Omental fat pad (tissue), 4 donors: ENCODE data around the gene GIT2. TPM values are rescaled to one million over a fixed set of nuclear protein-coding genes. Genes with fewer than 3 reads are reported as not detected.

Experiments used
- ATAC-seq: fragments of 150-250 bp; one replicate; pipeline ENCODE4 v1.9.1; 2016; ENCODE audit warnings: mild to moderate bottlenecking, moderate library complexity; ENCODE audit not compliant: low FRiP score
- DNase-seq: peaks from one replicate; pipeline ENCODE4 v3.0.0-alpha.2; 2019; ENCODE audit warnings: low spot score
- CTCF ChIP-seq, 3 donors: fragments of 450-650 bp; IDR thresholded peaks; one replicate each; pipeline ENCODE4 v1.5.1; 2016 to 2017; ENCODE audit warnings: antibody characterized with exemption in 3 of 3, mild to moderate bottlenecking in 3 of 3, moderate library complexity in 2 of 3
- total RNA-seq, 4 donors: library from RNA; depleted of rRNA; stranded (reverse); fragments of >200 nt; gene quantifications; one replicate each; pipeline ENCODE4 v1.1.0, GENCODE V29; 2016

The GIT2 gene
- total RNA-seq, 4 donors from 2014 or later = 28.7 to 77.2 (median 47.0) TPM

- no peak for DNase-seq
- TF ChIP-seq CTCF (IDR thresholded peaks at IDR 0.05) = no peak
- ATAC-seq = no peak
Observed at GRCh38 chr12:109923038-109923437, 73.1 kb downstream of the GIT2 start.

GRCh38 chr12:109921982-109922381, 74.2 kb downstream of the GIT2 start:
- no peak for ATAC-seq
- no peak for DNase-seq
- TF ChIP-seq CTCF (IDR thresholded peaks at IDR 0.05) = no peak

- no peak for TF ChIP-seq CTCF (IDR thresholded peaks at IDR 0.05)
- no peak for ATAC-seq
- DNase-seq = no peak
Observed at GRCh38 chr12:109920261-109920780, 75.8 kb downstream of the GIT2 start.

GRCh38 chr12:109919456-109919855, 76.7 kb downstream of the GIT2 start:
- no peak for TF ChIP-seq CTCF (IDR thresholded peaks at IDR 0.05)
- ATAC-seq = no peak
- DNase-seq = no peak

- ATAC-seq (no peak), DNase-seq (no peak)
- TF ChIP-seq CTCF (IDR thresholded peaks at IDR 0.05) = no peak
Observed at GRCh38 chr12:109916045-109916444, 80.1 kb downstream of the GIT2 start.

- TF ChIP-seq CTCF (IDR thresholded peaks at IDR 0.05) = no peak
- DNase-seq (no peak), ATAC-seq (no peak)
Observed at GRCh38 chr12:109915171-109916040, 80.8 kb downstream of the GIT2 start.

GRCh38 chr12:109914461-109914860, 81.7 kb downstream of the GIT2 start:
- DNase-seq (no peak), ATAC-seq (no peak)
- TF ChIP-seq CTCF (IDR thresholded peaks at IDR 0.05) = no peak
